Islet of Langerhans (tissue), 1 donor: Measurements from ENCODE around the gene STPG1.
"Not testable (repeated sequence)": the region's sequence is repeated elsewhere in the genome, so short reads cannot be mapped to it uniquely, and the experiment has no call there.

Source experiments
- FAIRE-seq: peaks from one replicate; lab custom pipeline; 2011; peaks lifted over from hg19 to GRCh38; lab: Jason Lieb, UNC

STPG1 gene, protein sequence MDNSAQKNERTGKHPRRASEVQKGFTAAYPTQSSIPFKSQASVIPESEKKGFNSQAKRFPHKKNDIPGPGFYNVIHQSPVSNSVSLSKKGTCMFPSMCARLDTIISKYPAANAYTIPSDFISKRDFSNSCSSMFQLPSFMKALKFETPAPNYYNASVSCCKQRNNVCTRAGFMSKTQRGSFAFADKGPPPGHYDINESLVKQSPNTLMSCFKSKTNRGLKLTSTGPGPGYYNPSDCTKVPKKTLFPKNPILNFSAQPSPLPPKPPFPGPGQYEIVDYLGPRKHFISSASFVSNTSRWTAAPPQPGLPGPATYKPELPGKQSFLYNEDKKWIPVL

DNA sequence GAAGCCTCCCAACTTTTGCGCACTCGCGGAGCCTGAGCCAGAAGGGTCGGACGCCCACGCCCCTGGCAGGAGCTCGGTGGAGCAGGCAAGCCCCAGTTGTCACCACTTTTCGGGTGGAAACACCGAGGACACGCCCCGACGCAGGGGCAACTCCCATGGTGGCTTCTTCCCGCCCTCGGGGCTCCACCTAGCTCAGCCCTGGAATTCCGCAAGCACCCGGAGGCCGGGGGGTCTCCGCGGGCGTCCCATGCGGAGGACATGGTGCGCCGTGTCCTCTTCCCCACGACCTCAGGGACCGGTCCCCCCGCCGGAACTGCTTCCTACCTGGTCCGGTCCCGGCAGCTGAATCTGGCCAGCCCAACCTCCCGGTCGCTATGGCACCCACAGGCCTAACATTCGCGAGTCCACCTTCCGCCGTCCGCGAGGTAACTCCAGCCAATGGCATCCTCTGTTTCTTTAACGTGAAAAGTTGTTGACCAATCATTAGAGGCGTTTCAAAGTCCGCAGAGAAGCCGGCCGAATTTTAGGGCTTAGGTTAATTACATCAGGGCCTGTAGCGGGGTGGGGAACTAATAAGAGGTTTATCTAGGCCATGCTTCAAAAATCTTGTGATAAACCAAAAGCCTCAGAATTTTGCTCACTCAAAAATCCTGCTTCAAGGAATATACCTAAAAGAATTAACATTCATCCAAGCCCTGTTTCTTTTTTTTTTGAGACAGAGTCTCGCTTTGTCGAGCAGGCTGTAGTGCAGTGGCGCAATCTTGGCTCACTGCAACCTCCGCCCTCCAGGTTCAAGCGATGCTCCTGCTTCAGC, at the start of gene STPG1:
Gene STPG1 (minus strand): TSS at position 433 of the 814 bp plus-strand sequence. CDS start 12,394 bp downstream, outside the sequence.
- FAIRE-seq, result peak; percentile 91

DNA sequence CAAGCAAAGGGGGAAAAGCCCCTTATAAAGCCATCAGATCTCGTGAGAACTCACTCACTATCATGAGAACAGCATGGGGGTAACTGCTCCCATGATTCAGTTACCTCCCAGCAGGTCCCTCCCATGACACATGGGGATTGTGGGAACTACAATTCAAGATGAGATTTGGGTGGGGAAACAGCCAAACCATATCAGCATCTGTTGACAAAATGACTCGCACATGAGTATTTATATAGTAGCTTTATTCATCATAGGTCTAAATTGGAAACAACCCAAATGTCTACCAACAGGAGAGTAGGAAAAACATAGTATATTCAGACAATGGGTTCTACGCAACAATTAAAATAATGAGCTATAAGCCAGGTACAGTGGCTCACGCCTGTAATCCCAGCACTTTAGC, 48.5 kb upstream of the STPG1 start:
- not testable (repeated sequence) for FAIRE-seq

DNA sequence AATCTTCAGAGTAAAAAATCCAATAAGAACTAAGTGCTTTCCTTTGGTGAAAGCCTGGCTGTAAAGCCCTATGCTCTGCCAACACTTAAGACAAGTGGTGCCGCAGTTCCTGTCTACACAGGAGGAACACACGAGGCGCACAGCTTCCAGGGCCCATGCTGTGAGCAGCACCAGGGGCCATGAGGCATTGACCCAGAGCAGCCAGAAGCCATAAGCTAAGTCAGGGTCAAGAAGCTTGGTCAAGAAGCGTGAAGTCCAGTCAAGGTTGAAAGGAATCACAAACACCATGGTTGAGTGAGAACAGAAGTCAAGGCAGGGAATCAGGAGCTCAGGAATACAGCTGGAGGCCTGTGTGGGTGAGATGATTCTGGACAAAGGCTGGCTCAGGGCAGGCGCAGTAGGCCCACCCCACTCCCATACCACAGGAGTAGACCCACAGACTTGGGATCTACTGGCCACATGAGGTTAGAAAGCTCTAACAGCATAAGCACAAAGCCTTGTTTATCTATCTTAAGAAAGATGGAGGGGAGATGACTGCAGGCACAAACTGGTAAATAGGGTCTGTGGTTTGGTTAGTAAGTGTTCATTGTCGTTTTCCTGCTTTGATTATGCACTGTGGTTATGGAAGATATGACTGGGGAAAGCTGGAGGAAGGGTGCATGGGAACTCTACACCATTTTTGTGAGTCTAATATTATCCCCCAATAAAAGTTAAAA, 46.1 kb upstream of the STPG1 start:
- FAIRE-seq, result no peak

DNA sequence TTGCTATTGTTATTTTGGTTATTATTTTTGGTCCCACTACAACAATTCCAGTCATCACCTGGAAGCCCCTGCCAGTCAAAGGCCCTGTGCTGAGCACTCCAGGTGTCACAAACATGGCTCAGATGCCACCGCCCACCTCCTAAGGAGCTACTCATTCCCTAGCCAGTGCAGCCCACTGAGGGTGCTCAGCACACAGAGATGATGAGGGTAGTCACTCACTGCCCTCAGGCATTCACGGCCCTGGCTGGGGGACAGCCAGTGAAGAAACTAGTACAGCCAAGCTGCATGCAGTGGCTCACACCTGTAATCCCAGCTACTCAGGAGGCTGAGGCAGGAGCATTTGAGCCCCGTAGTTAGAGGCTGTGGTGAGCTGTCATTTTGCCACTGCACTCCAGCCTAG, 44.3 kb upstream of the STPG1 start:
- FAIRE-seq, result no peak

DNA sequence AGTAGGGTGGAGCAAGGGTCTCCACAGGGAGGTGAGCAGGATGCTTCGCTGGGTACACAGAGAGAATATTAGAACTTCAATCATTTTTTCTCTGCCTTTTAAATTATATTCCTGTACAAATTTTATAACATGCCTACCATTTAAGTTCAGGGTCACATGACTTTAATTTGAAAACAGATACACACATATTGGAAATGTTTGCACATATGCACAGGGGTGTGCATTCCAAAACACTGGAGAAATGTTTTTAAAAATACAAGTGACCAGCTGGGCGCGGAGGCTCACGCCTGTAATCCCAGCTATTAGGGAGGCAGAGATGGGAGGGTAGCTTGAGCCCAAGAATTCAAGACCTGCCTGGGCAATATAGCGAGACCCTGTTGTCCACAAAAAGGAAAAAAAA, 41.7 kb upstream of the STPG1 start:
- no peak for FAIRE-seq

DNA sequence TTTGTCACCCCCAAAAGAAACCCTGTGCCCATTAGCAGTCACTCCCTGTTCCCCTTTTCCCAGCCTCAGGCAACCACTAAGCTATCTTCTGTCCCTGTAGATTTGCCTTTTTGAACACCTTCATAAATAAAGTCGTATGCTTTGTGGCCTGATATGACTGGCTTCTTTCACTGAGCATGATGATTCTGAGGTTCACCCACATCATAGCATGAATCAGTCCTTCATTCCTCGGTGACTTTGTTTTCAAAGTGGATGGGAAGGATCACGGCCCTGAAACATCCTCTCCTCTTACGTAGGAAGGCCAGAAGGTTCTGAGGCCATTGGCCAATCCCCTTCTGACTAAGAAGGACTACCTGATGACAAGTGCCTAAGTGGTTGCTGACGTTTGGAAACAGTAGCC, 41.1 kb upstream of the STPG1 start:
- FAIRE-seq, result no peak

DNA sequence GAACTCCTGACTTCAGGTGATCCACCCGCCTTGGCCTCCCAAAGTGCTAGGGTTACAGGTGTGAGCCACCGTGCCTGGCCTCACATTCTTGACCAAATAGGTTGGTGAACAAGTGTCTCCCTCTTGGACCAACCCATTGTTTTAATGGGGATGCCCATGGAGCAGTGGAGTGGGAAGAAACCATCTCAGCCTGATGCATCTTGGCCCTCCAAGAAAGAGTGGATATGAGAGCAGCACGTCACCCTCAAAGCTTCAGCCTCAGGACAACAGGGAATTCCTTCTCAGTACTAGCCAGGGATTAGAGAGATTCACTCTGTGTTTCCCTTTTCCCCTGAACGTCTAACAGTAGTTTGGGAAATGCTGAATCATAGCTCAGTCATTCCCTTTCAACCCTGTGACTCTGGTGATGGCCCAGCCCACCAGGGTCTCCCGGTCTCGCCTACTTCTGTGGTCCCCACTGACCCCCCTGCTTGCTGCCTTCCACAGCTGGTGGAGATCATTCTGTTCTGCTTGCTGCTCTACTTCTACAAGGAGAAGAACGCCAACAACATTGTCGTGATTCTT, 39.4 kb upstream of the STPG1 start:
- FAIRE-seq, result no peak

DNA sequence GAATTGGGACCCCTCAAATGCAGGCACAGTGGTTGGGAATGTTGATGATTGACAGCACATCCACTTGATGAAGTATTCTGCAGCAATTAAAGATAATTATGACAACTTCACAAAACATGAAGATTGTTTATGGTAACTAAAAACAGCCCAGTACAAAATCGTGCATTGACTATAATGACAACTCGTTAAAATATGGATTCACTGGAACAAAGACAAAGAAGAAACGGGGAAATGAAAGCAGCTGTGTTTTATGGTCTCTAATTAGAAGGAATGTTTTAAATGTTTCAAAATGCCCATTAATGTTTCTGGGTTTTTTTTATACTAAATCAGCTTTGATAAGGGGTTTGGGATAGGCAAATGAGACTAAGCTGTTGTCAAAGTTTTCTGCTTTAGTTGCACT, 38.2 kb upstream of the STPG1 start:
- no peak for FAIRE-seq

DNA sequence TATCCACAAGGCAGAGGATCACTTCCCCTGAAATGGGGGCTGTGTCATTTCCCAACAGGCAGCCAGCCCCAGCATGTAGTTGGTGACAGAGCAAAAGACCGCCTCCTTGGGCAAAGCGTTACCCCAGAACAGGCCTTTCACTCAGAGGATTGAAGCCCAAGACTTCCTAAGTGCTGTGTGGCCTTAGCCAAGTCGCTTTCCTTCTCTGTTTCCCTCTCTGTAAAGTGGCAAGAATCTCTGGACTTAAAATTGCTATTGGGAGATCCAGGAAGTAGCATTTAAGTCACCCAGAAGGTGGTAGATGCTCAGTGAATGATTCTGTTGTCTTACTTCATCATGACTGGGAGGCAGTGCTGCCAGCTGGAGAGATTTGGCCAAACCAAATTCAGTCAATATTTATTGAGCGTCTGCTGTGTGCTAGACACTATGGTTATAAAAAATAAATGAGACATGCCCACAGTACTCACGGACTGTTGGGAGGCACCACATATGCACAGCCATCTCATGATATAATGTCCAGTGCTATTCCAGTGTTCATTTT, 37.3 kb upstream of the STPG1 start:
- FAIRE-seq, result no peak

DNA sequence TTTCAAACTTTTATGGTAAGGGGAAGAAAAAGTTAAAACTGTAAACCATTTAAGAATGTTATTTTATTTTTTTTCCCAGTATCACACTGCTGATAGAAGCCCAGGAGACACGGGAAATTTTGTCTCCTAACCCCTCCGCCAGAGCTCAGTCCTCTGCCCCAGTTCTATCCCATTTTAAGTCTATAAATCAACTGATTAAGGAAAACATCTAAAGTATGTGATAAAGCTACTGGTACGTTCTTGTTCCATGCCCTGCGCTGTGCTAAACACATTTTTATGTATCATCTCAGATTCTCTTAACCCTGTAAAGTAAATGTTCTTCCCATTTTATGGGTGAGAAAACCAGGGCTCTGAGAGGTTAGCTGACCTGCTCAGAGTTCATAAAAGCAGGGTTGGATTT, 36.7 kb upstream of the STPG1 start:
- no peak for FAIRE-seq

DNA sequence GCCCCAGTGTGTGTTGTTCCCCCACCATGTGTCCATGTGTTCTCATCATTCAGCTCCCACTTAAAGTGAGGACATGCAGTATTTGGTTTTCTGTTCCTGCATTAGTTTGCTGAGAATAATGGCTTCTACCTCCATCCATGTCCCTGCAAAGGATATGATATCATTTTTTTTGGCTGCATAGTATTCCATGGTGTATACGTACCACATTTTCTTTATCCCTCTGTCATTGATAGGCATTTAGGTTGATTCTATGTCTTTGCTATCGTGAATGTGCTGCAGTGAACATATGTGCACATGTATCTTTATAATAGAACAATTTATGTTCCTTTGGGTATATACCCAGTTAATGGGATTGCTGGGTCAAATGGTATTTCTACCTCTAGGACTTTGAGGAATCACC, 32.9 kb upstream of the STPG1 start:
- not testable (repeated sequence) for FAIRE-seq

DNA sequence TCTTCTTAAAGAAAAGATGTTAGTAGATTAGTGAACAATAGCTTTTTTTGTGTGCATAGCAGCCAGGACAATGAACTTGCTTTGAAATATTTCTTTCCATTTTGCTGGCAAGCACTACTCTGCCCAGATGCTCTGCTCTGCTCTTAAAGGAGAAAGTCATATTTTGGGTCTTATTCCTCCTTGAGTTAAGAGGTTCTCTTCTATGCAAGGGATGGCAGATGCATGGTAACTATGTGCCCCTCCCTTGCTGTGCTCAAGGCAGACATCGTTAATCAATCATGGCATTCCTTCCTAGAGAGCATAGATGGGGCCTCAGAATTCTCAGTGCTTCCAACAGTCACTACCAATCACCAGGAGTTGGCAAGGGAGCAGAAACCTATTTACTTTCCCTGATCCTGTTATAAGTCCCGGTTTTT, 29.7 kb upstream of the STPG1 start:
- no peak for FAIRE-seq

DNA sequence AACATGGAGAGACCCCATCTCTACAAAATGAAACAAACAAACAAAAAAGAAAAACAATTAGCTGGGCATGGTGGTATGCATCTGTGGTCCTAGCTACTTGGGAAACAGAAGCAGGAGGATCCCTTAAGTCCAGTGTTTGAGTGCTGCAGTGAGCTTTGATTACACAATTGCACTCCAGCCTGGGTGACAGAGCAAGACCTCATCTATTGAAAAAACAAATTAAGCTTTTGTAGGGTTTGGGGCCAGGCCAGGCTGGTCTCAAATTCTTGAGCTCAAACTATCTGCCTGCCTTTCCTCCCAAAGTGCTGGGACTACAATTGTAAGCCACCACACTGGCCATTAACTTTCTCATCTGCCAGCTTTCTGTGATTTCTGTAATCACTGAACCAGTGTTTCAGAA, 29.2 kb upstream of the STPG1 start:
- FAIRE-seq, result no peak

DNA sequence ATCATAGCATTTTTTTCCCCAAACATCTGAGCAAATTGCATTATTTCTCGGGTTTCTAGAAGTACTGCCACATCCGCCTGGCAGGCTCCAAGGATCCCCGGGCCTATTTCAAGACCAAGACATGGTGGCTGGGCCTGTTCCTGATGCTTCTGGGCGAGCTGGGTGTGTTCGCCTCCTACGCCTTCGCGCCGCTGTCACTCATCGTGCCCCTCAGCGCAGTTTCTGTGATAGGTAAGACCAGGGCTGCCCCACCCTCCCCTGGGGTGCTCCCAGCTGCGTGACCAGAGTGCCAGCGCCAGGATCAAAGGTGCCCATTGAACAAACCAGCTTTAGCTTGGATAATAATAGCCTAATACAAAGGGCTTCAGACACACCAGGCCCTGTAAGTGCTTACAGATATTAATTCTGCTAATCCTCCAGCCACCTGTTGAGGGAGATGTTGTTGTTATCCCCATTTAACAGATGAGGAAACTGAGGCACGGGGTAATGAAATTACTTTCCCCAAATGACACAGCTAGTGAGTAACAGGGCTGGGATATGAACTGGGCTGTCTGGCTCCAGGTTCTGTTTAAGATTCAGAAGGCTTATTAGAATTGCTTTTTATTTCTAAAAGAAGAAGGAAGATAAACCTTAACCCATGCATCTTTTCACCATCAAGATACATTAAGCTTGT, 28.6 kb upstream of the STPG1 start:
- FAIRE-seq, result no peak

DNA sequence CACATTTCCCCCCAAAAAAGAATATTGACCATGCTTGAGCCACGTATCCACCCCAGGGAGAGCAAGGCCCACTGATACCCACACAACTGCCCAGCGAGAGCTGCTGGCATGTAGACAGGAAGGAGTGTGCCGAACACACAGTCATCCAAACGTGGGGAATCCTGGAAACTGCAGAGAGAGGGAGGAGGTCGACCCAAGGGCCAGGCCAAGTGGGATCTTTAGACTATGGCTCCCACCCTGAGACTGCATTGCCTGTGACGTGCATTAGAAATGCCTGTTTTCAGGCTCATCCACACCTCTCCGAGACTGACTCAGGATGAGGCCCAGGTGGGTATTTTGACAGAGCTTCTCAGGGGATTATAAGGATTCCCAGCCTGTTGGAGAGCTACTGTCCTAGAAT, 27.9 kb upstream of the STPG1 start:
- no peak for FAIRE-seq

DNA sequence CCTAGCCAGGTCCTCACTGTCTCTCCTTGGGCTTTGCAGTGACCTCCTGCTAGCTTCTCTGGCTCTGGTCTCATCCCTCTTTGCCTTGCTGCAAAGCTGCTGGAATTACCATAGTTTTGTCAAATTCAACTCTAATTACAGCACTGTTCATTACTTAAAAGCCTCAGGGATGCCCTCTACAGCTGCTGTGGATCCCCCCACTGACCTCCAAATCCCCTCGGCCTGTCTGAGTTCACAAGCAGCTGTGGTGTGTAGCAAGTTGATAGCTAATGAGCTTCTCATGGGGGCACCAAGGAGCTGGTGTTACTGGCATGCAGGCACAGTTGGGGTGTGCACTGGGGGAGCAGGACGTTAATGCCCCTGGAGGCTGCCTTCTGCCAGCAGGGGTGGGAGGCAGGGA, 26.9 kb upstream of the STPG1 start:
- FAIRE-seq, result no peak

DNA sequence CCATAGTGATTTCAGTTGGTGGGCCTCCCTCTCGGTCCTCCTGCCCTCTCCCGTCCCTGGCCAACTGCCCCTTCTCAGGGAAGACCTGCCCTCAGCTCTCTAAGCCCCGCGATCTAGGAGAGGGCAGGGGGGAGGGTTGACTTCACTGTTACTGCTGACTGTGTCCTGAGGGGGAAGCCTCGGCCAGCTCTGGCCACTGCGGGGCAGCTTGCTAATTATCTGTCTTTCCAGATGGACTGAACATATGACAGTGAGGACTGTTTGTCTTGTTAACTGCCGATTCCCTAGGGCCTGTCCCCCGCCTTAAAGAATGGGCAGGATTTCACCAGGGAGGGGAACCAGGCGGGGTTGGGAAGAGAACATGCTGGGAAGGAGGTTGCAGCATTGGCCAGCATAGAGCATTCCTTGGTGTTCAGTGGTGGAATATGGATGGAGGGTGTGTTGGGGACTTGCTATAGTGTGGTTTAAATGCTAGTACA, 24.9 kb upstream of the STPG1 start:
- no peak for FAIRE-seq

DNA sequence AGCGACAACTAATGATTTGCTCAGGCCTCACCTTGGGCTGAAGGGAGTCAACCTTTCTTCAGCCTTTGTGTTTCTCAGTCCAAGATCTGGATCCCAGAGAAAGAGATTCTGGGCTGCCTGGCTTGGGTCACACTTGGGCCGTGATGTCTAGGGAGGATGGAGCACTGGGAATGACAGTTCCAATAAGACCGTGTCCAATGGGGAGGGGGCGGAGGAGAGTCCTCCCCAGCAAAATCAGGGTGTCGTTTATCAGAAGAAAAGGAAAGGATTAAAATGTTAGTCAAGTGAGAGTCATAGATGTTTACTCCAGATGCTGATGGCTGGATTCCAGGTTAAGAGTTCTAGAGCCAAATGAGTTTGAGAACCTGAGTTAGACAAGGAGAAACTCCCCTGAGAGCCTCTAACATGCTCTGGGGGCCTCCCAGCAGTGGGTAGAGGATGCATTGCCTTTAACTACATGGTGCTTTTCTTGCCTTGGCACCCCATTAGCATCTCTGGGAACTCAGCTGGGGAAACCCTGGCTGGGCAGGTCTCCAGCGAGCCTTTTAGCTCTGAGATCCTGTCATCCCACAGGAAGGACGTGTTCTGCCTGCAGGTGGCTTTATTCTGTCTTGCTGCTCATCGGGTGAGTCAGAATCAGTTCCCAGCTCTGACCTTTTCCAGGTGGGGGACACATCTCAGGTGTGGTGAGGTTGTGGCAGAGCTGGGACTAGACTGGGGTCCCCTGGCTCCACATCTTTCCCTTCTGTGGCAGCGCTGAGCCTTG, 24.2 kb upstream of the STPG1 start:
- FAIRE-seq, result no peak

DNA sequence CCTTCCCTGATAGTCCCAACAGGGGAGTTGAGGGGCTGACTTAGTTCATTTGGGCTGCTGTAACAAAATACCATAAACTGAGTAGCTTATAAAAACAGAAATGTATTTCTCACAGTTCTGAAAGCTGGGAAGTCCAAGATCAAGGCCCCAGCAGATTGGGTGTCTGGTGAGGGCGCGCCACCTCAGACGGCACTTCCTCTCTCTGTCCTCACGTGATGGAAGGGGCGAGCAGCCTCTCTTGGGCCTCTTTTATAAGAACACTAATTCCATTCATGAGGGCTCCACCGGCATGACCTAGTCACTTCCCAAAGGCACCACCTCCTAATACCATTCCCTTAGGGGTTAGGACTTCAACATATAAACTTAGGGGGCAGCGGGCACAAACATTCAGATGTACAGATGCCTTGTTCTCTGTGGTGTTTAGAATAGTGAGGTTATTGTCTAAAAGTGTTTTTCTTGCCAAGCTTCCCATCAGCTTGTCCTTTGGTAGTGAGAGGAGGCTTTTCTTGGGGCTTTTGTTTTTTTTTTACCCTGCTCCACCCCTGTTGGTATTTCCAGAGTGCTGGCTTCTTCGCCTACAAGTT, 22.3 kb upstream of the STPG1 start:
- no peak for FAIRE-seq

DNA sequence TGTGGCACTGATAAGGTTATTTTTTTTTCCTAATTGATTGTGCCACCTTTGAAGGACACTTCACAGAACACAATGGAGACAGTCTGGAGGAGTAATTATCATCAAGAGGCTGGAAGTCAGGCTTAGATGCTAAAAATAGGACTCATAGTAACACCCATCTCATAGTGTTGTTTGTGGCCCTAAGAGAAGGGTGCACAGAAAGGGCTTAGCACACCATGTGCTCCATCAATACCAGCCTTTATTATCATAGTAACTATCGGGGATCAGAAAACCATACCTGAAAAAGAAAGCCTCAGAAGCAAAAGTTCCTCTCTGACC, 13.9 kb upstream of the STPG1 start:
- no peak for FAIRE-seq
